HepG2 (cell line): ENCODE data around the gene CDK11B. TPM values are rescaled to one million over a fixed set of nuclear protein-coding genes. Genes with fewer than 3 reads are reported as not detected.
A peak's percentile ranks its signal among the peaks of the same experiment; 100 is the strongest.

Experiments
- ASH2L ChIP-seq: fragments of 300-600, 200-600 bp; sonication (generic); IDR thresholded peaks from 2 replicates; pipeline ENCODE4 v1.7.0; 2017; ENCODE audit warnings: low read depth, mild to moderate bottlenecking, moderate library complexity, mixed read lengths, low read length; ENCODE audit not compliant: insufficient read length
- GABPA ChIP-seq, 2 experiments: IDR thresholded peaks; 2 replicates each; pipeline ENCODE4 v1.6.1; 2011 to 2016; ENCODE audit warnings: low read depth in 2 of 2, low read length in 1 of 2, missing biosample characterization in 1 of 2, missing genetic modification characterization in 1 of 2
- MIER2 ChIP-seq: IDR thresholded peaks from 2 replicates; pipeline ENCODE4 v1.6.1; 2016; ENCODE audit warnings: missing biosample characterization, missing genetic modification reagents
- MLLT10 ChIP-seq: sonication (generic); formaldehyde crosslinking; IDR thresholded peaks from 2 replicates; pipeline ENCODE4 v1.4.0; 2020; ENCODE audit warnings: missing genetic modification reagents
- NFE2 ChIP-seq: sonication (generic); formaldehyde crosslinking; IDR thresholded peaks from 2 replicates; pipeline ENCODE4 v1.4.0; 2020; ENCODE audit warnings: missing genetic modification reagents
- NFKB2 ChIP-seq: sonication (generic); formaldehyde crosslinking; IDR thresholded peaks from 2 replicates; pipeline ENCODE4 v1.4.0; 2020; ENCODE audit warnings: missing genetic modification reagents, borderline replicate concordance
- SMC3 ChIP-seq: IDR thresholded peaks from 2 replicates; pipeline ENCODE4 v1.6.1; 2011; ENCODE audit warnings: low read length, improper control_type of control experiment
- STAT5B ChIP-seq: sonication (generic); formaldehyde crosslinking; IDR thresholded peaks from 2 replicates; pipeline ENCODE4 v1.4.0; 2020; ENCODE audit warnings: missing genetic modification reagents
- TOE1 ChIP-seq: sonication (generic); formaldehyde crosslinking; IDR thresholded peaks from 2 replicates; pipeline ENCODE4 v1.4.0; 2020; ENCODE audit warnings: mild to moderate bottlenecking, missing genetic modification reagents
- U2AF1 ChIP-seq: fragments of 200-400 bp; formaldehyde crosslinking; optimal IDR thresholded peaks from 2 replicates; pipeline ENCODE3; 2017; ENCODE audit warnings: mild to moderate bottlenecking, low read depth, low read length
- ZBTB46 ChIP-seq: sonication (generic); formaldehyde crosslinking; IDR thresholded peaks from 2 replicates; pipeline ENCODE4 v1.4.0; 2020; ENCODE audit warnings: mild to moderate bottlenecking, missing genetic modification reagents, borderline replicate concordance
- ZNF281 ChIP-seq: sonication (generic); formaldehyde crosslinking; IDR thresholded peaks from 2 replicates; pipeline ENCODE4 v1.4.0; 2020; ENCODE audit warnings: missing genetic modification reagents, borderline replicate concordance
- ZNF296 ChIP-seq: sonication (generic); formaldehyde crosslinking; conservative IDR thresholded peaks from 2 replicates; pipeline ENCODE4 v1.5.0; 2020; ENCODE audit warnings: mild to moderate bottlenecking, missing genetic modification reagents
- ZNF337 ChIP-seq: sonication (generic); formaldehyde crosslinking; IDR thresholded peaks from 2 replicates; pipeline ENCODE4 v1.5.1; 2020; ENCODE audit warnings: missing genetic modification reagents, low read depth, mild to moderate bottlenecking, borderline replicate concordance
- ZNF574 ChIP-seq: sonication (generic); formaldehyde crosslinking; IDR thresholded peaks from 2 replicates; pipeline ENCODE4 v1.4.0; 2020; ENCODE audit warnings: missing genetic modification reagents
- ZNF737 ChIP-seq: sonication (generic); formaldehyde crosslinking; IDR thresholded peaks from 2 replicates; pipeline ENCODE4 v1.5.0; 2020; ENCODE audit warnings: missing genetic modification reagents, mild to moderate bottlenecking, borderline replicate concordance
- ZNF788 ChIP-seq: sonication (generic); formaldehyde crosslinking; IDR thresholded peaks from 2 replicates; pipeline ENCODE4 v1.5.0; 2020; ENCODE audit warnings: mild to moderate bottlenecking, missing genetic modification reagents, borderline replicate concordance
- ZNF792 ChIP-seq: IDR thresholded peaks from 2 replicates; pipeline ENCODE4 v1.6.1; 2016
- ZNF878 ChIP-seq: sonication (generic); formaldehyde crosslinking; IDR thresholded peaks from 2 replicates; pipeline ENCODE4 v1.8.1; 2023; ENCODE audit warnings: mild to moderate bottlenecking, missing genetic modification reagents, moderate library complexity
- polyA plus RNA-seq, 8 experiments: library from polyadenylated mRNA; depleted of rRNA in 3 of 8; stranded (reverse) in 7 of 8; unstranded in 1 of 8; fragments of >200 nt; fragmentation: Illumina TruSeq in 4 of 8; extraction: Trizol in 4 of 8; gene quantifications; 2 replicates each; pipeline versions ENCODE4 v1.2.1 to v1.2.3, GENCODE V29; 2011 to 2016; ENCODE audit warnings: low read depth in 4 of 8, missing spikeins in 1 of 8, mixed read lengths in 1 of 8; ENCODE audit not compliant: insufficient read depth in 1 of 8
- total RNA-seq, 5 experiments: library from RNA; depleted of rRNA; stranded (reverse); fragments of >200 nt; fragmentation: Illumina TruSeq; extraction: Trizol; gene quantifications; 2 replicates each; pipeline ENCODE4 v1.2.3, GENCODE V29; 2016; ENCODE audit warnings: low read depth in 1 of 5

The CDK11B gene
- total and polyA plus RNA-seq, 2 of the 13 experiments (the other 11 are each of a cell fraction or from before 2014, with no cell fraction given): 3.6 to 15.1 TPM

- TF ChIP-seq ZNF296: 0 out of 2 replicates have a peak, but pooled peaks have one; percentile 2
- TF ChIP-seq MIER2: peak; percentile 35; the same call in 1 of the 2 replicates
- peak; percentile 55; the same call in 1 of the 2 replicates for TF ChIP-seq ZNF792 (CRISPR knock-in tag)
- peak; percentile 75; the same call in 1 of the 2 replicates for TF ChIP-seq ZNF788 (CRISPR knock-in tag)
- TF ChIP-seq ZNF574 (CRISPR knock-in tag): peak; percentile 77
- no peak for TF ChIP-seq ZBTB46 (CRISPR knock-in tag)
- no peak for TF ChIP-seq MLLT10
- no peak for TF ChIP-seq NFKB2 (CRISPR knock-in tag)
- TF ChIP-seq ZNF281 (CRISPR knock-in tag): peak; percentile 61; the same call in 1 of the 2 replicates
- TF ChIP-seq U2AF1: no peak
- no peak for TF ChIP-seq STAT5B (CRISPR knock-in tag)
- TF ChIP-seq ZNF337 (CRISPR knock-in tag): 0 out of 2 replicates have a peak, but pooled peaks have one; percentile 77
- no peak for TF ChIP-seq GABPA (IDR thresholded peaks at IDR 0.05; ENCODE audit: low read depth, low read length)
- 0 out of 2 replicates have a peak, but pooled peaks have one; percentile 25 for TF ChIP-seq GABPA (CRISPR knock-in tag; IDR thresholded peaks at IDR 0.05; ENCODE audit: low read depth)
- TF ChIP-seq TOE1 (CRISPR knock-in tag): no peak
- TF ChIP-seq ZNF737 (CRISPR knock-in tag): no peak
- no peak for TF ChIP-seq NFE2 (CRISPR knock-in tag)
- peak; percentile 40 for TF ChIP-seq ASH2L
- TF ChIP-seq ZNF878 (CRISPR knock-in tag): peak; percentile 75; the same call in 1 of the 2 replicates
- no peak for TF ChIP-seq SMC3
Observed at GRCh38 chr1:1678581-1679380, 20.0 kb upstream of the CDK11B start (continued).
